Hepatocyte (in vitro differentiated cells): Measurements from ENCODE around the gene SIRPD. TPM values are rescaled to one million over a fixed set of nuclear protein-coding genes. Genes with fewer than 3 reads are reported as not detected.

Source experiments
- DNase-seq: peaks from one replicate; pipeline ENCODE4 v3.0.0-alpha.2; 2016; ENCODE audit warnings: low spot score
- H2AFZ ChIP-seq: fragments of 200-600 bp; sonication (generic); 2 replicates; pipeline ENCODE4 v1.6.0; 2016; ENCODE audit warnings: antibody characterized with exemption, mild to moderate bottlenecking
- H3K27ac ChIP-seq: fragments of 200-600 bp; sonication (generic); 2 replicates; pipeline ENCODE4 v1.5.1; 2016; ENCODE audit warnings: mild to moderate bottlenecking
- H3K27me3 ChIP-seq: fragments of 200-600 bp; sonication (generic); 2 replicates; pipeline ENCODE4 v1.6.1; 2016
- H3K36me3 ChIP-seq: fragments of 200-600 bp; sonication (generic); replicated peaks from 2 replicates; pipeline ENCODE4 v1.5.1; 2016; ENCODE audit warnings: low read depth; ENCODE audit not compliant: insufficient read depth
- H3K4me1 ChIP-seq: fragments of 200-600 bp; sonication (generic); 2 replicates; pipeline ENCODE4 v1.5.1; 2016; ENCODE audit warnings: mild to moderate bottlenecking, moderate library complexity; ENCODE audit not compliant: insufficient read depth
- H3K4me2 ChIP-seq: fragments of 200-600 bp; sonication (generic); 2 replicates; pipeline ENCODE4 v1.6.0; 2016
- H3K4me3 ChIP-seq: fragments of 200-600 bp; sonication (generic); 2 replicates; pipeline ENCODE4 v1.5.1; 2016; ENCODE audit warnings: mild to moderate bottlenecking
- H3K79me2 ChIP-seq: fragments of 200-600 bp; sonication (generic); 2 replicates; pipeline ENCODE4 v1.6.0; 2017; ENCODE audit warnings: mild to moderate bottlenecking
- H3K9me2 ChIP-seq: fragments of 200-600 bp; sonication (generic); replicated peaks from 2 replicates; pipeline ENCODE4 v1.6.0; 2017; ENCODE audit warnings: mild to moderate bottlenecking; ENCODE audit not compliant: insufficient read depth
- H3K9me3 ChIP-seq: fragments of 200-600 bp; sonication (generic); 2 replicates; pipeline ENCODE4 v1.5.1; 2016; ENCODE audit warnings: low read depth, mild to moderate bottlenecking
- H4K20me1 ChIP-seq: fragments of 200-600 bp; sonication (generic); 2 replicates; pipeline ENCODE4 v1.6.0; 2016; ENCODE audit warnings: mild to moderate bottlenecking; ENCODE audit not compliant: insufficient read depth, poor library complexity, severe bottlenecking
- EZH2 ChIP-seq: fragments of 200-600 bp; sonication (generic); IDR thresholded peaks from 2 replicates; pipeline ENCODE4 v1.6.1; 2016; ENCODE audit warnings: antibody characterized with exemption, mild to moderate bottlenecking, borderline replicate concordance
- EZH2phosphoT487 ChIP-seq: fragments of 200-600 bp; sonication (generic); IDR thresholded peaks from one replicate; pipeline ENCODE4 v1.6.1; 2018; ENCODE audit warnings: antibody characterized with exemption, mild to moderate bottlenecking, low read depth, moderate library complexity; ENCODE audit not compliant: unreplicated experiment, severe bottlenecking
- WGBS: methylation state at CpG from one replicate; pipeline ENCODE4 v1.1.6; 2016; ENCODE audit warnings: low lambda C conversion rate; ENCODE audit errors: missing lambda C conversion rate; 5-methylcytosine and 5-hydroxymethylcytosine counted together
- polyA plus RNA-seq: library from polyadenylated mRNA; unstranded; fragments of >200 nt; fragmentation: Nextera tagmentation; extraction: Ambion mirVana; gene quantifications from 2 replicates; pipeline ENCODE4 v1.2.1, GENCODE V29; 2016
- total RNA-seq: library from RNA; depleted of rRNA; stranded (reverse); fragments of >200 nt; gene quantifications from 2 replicates; pipeline ENCODE4 v1.2.3, GENCODE V29; 2014
- TF ChIP-seq, protein P1 (sequence below): fragments of 200-600 bp; sonication (generic); IDR thresholded peaks from 2 replicates; pipeline ENCODE4 v1.5.1; 2016; ENCODE audit warnings: antibody characterized with exemption, mild to moderate bottlenecking; ENCODE audit not compliant: poor library complexity

The SIRPD gene
- total and polyA plus RNA-seq, 2 experiments from 2014 or later = not detected

DNA sequence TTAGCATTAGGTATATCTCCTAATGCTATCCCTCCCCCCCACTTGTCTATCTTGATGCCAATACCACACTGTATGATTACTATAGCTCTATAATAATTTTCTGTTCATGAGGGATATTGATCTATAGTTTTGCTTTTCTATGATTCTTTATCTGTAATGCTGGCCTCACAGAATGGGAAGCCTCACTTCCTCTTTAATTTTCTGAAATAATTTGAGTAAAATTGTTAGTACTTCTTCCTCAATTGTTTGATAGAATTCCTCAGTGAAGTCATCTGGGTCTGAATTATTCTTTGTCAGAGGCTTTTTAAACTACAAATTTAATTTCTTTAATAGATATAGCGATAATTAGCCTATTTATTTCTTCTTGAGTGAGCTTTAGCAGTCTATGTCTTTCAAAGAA, 31.2 kb downstream of the SIRPD start:
- no peak overlapping the region for H3K4me2 ChIP-seq
- no peaks in the 10 kb centered on the region for H3K79me2 ChIP-seq
- 89% methylated on average over 1 of the region's 1 CpG for WGBS
- H4K20me1 ChIP-seq = no peaks in the 10 kb centered on the region
- H3K27ac ChIP-seq = no peak overlapping the region
- H3K36me3 ChIP-seq = no peaks in the 10 kb centered on the region
- TF ChIP-seq EZH2 (no peak), EZH2phosphoT487 (no peak)
- TF ChIP-seq, protein P1, sequence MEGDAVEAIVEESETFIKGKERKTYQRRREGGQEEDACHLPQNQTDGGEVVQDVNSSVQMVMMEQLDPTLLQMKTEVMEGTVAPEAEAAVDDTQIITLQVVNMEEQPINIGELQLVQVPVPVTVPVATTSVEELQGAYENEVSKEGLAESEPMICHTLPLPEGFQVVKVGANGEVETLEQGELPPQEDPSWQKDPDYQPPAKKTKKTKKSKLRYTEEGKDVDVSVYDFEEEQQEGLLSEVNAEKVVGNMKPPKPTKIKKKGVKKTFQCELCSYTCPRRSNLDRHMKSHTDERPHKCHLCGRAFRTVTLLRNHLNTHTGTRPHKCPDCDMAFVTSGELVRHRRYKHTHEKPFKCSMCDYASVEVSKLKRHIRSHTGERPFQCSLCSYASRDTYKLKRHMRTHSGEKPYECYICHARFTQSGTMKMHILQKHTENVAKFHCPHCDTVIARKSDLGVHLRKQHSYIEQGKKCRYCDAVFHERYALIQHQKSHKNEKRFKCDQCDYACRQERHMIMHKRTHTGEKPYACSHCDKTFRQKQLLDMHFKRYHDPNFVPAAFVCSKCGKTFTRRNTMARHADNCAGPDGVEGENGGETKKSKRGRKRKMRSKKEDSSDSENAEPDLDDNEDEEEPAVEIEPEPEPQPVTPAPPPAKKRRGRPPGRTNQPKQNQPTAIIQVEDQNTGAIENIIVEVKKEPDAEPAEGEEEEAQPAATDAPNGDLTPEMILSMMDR = no peak
- no peaks in the 10 kb centered on the region for H3K9me3 ChIP-seq
- H3K9me2 ChIP-seq = no peaks in the 10 kb centered on the region
- H2AFZ ChIP-seq = no peak overlapping the region
- DNase-seq = no peak
- H3K27me3 ChIP-seq = no peaks in the 10 kb centered on the region
- H3K4me1 ChIP-seq = no peaks in the 10 kb centered on the region
- no peak overlapping the region for H3K4me3 ChIP-seq

DNA sequence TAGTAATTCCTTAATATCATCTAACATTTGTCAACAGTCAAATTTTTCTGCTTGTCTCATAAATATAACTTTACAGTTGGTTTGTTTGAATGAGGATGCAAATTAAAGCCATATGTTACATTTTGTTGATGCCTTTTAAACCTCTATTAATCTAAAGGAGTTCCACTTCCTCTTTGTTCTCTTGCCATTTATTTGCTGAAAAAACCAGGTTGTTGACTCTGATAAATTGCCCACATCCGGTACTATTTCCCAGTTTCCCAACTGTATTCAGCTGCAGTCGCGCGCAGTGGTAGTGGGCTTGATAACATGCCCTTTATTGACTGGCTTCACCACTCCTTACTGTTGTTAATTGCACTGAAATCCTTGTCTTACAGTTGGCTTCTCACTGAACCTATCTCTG, 33.5 kb downstream of the SIRPD start:
- Histone ChIP-seq H3K27ac (no peak overlapping the region), H3K4me1 (no peaks in the 10 kb centered on the region), H3K4me2 (no peak overlapping the region), H3K9me2 (no peaks in the 10 kb centered on the region), H3K27me3 (no peaks in the 10 kb centered on the region), H3K79me2 (no peaks in the 10 kb centered on the region), H2AFZ (no peak overlapping the region), H4K20me1 (no peaks in the 10 kb centered on the region), H3K36me3 (no peaks in the 10 kb centered on the region), H3K9me3 (no peaks in the 10 kb centered on the region), H3K4me3 (no peak overlapping the region)
- 58% methylated on average over 4 of the region's 4 CpGs for WGBS
- DNase-seq = no peak
- no peak for TF ChIP-seq EZH2phosphoT487
- TF ChIP-seq, protein P1 = no peak
- no peak for TF ChIP-seq EZH2

DNA sequence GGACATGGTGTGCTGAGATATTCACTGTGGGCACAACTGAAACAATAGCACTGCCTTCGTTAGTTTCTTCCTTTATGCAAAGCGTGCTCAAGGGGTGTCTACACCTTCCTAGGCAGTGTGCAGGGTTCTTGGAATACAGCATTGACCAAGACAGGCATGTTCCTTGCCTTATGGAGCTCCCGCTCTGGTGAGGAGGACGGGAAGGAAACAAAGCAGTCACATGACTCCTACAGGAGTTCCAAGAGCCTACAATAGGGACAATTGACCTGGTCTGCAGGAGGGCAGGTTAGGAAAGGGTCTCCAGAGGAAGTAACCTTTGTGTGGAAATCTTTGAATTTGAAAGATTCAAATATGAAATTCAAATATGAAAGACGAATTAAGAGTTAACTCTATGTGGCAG, 40.5 kb downstream of the SIRPD start:
- WGBS = 77% methylated on average over 5 of the region's 5 CpGs
- H3K27me3 ChIP-seq = peaks cover under 1% of the 10 kb centered on the region
- H3K36me3 ChIP-seq = no peaks in the 10 kb centered on the region
- no peak overlapping the region for H3K4me3 ChIP-seq
- no peaks in the 10 kb centered on the region for H4K20me1 ChIP-seq
- H3K9me3 ChIP-seq = no peaks in the 10 kb centered on the region
- no peak overlapping the region for H3K4me2 ChIP-seq
- H3K27ac ChIP-seq = no peak overlapping the region
- no peak overlapping the region for H2AFZ ChIP-seq
- H3K79me2 ChIP-seq = no peaks in the 10 kb centered on the region
- DNase-seq = no peak
- no peaks in the 10 kb centered on the region for H3K4me1 ChIP-seq
- no peaks in the 10 kb centered on the region for H3K9me2 ChIP-seq
- TF ChIP-seq, protein P1 = no peak
- TF ChIP-seq EZH2 = no peak

DNA sequence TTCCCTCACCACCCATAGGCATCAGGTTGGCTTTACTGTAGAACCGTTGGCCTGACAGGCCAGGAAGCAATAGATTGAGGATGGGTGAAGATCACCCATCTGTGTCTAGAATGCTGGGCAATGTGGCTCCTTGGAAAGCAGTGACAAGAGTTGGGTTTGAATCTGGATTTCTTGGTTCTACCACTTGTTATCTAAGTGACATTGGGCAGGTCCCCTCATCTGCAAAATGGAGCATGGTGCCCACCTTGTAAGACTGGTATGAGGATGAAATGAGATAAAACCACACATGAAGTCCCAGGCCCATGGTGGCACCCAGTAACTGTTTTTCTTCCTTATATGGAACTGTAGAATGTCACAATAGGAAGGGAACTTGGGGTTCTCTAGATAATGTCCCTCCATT, 43.7 kb downstream of the SIRPD start:
- Histone ChIP-seq H3K9me3 (no peaks in the 10 kb centered on the region), H3K4me3 (no peak overlapping the region), H3K4me1 (no peaks in the 10 kb centered on the region), H3K27me3 (peaks cover 16% of the 10 kb centered on the region), H3K27ac (no peak overlapping the region), H3K79me2 (no peaks in the 10 kb centered on the region), H3K4me2 (no peak overlapping the region), H3K9me2 (no peaks in the 10 kb centered on the region), H3K36me3 (no peaks in the 10 kb centered on the region), H4K20me1 (no peaks in the 10 kb centered on the region), H2AFZ (no peak overlapping the region)
- WGBS = 78% methylated on average over 1 of the region's 1 CpG
- no peak for TF ChIP-seq EZH2phosphoT487
- TF ChIP-seq, protein P1 = no peak
- no peak for TF ChIP-seq EZH2
- DNase-seq = no peak
